Panc1 (cell line): ENCODE data around the gene CCDC102A.

Source experiments
- CTCF ChIP-seq: fragments of 450-650 bp; IDR thresholded peaks from 2 replicates; pipeline ENCODE4 v1.5.1; 2017; ENCODE audit warnings: mild to moderate bottlenecking
- POLR2AphosphoS5 ChIP-seq: IDR thresholded peaks from 2 replicates; pipeline ENCODE4 v1.6.1; 2012; ENCODE audit warnings: mild to moderate bottlenecking, low read depth, low read length, moderate library complexity
- REST ChIP-seq, 2 experiments: IDR thresholded peaks; 2 replicates each; pipeline ENCODE4 v1.6.1; 2011 to 2012; ENCODE audit warnings: low read depth in 2 of 2, control low read depth in 1 of 2, low read length in 1 of 2, mild to moderate bottlenecking in 1 of 2, moderate library complexity in 1 of 2; ENCODE audit not compliant: insufficient read depth in 1 of 2
- SIN3A ChIP-seq: IDR thresholded peaks from 2 replicates; pipeline ENCODE4 v1.6.1; 2012; ENCODE audit warnings: low read depth, mild to moderate bottlenecking, low read length, moderate library complexity, borderline replicate concordance; ENCODE audit not compliant: insufficient read depth
- TCF7L2 ChIP-seq: IDR thresholded peaks from 2 replicates; pipeline ENCODE4 v1.6.1; 2011; ENCODE audit warnings: mild to moderate bottlenecking, low read depth, low read length, inconsistent platforms

- TF ChIP-seq POLR2AphosphoS5 = no peak
- TF ChIP-seq CTCF = no peak
- TF ChIP-seq REST (IDR thresholded peaks at IDR 0.05; ENCODE audit: insufficient read depth in 1 of 2, low read depth in 2 of 2, low read length in 1 of 2) = no peak
- TF ChIP-seq SIN3A = no peak
- TF ChIP-seq TCF7L2 = no peak
Observed at GRCh38 chr16:57562066-57562465, 25.7 kb upstream of the CCDC102A start.
